HCT116 (cell line): Measurements from ENCODE around the gene TEAD1. TPM values are rescaled to one million over a fixed set of nuclear protein-coding genes. Genes with fewer than 3 reads are reported as not detected.

ENCODE experiments used
- ATAC-seq: fragments of 200-7000 bp; cut with Tn5 transposase; 2 replicates; pipeline ENCODE4 v1.9.1; 2020; ENCODE audit warnings: mild to moderate bottlenecking, moderate library complexity
- BruUV-seq: library from RNA; stranded (reverse); fragments of 400-500 nt; replicated peaks from 2 replicates; lab custom pipeline; 2021; lab: Mats Ljungman, UMichigan
- CTCF ChIA-PET: fragments of 300-600 bp; sonication (Branson Sonifier 250); formaldehyde crosslinking; loops from one replicate; lab custom pipeline; 2021; ENCODE audit warnings: antibody characterized with exemption; lab: Charles Lee
- POLR2A ChIA-PET: fragments of 300-600, 350-600 bp; sonication (Branson Sonifier 250); formaldehyde crosslinking; loops from one replicate; lab custom pipeline; 2021; ENCODE audit warnings: antibody characterized with exemption; lab: Charles Lee
- RAD21 ChIA-PET, 2 experiments: fragments of 300-600 bp; sonication (Branson Sonifier 250); formaldehyde crosslinking; loops; one replicate each; lab custom pipeline; 2023; ENCODE audit warnings: low total read pairs in 2 of 2; ENCODE audit not compliant: uncharacterized antibody in 2 of 2, unreplicated experiment in 2 of 2, low non-redundant PET in 1 of 2; lab: Charles Lee
- DNase-seq: peaks from one replicate; pipeline ENCODE4 v3.0.0-alpha.2; 2010; ENCODE audit warnings: low read depth, low spot score
- H2AFZ ChIP-seq: fragments of 200-600 bp; shearing (Covaris generic), sonication (generic); 2 replicates; pipeline ENCODE4 v1.6.1; 2017; ENCODE audit warnings: low read depth, mixed run types, mixed read lengths, antibody characterized with exemption, low read length; ENCODE audit not compliant: poor library complexity, severe bottlenecking
- H3K27ac ChIP-seq: 2 replicates; pipeline ENCODE4 v1.5.1; 2012; ENCODE audit warnings: low read depth, low read length
- H3K27me3 ChIP-seq: fragments of 200-600 bp; sonication (generic); 2 replicates; pipeline ENCODE4 v1.6.1; 2016; ENCODE audit warnings: mixed run types, low read length, mixed read lengths; ENCODE audit not compliant: insufficient read depth
- H3K36me3 ChIP-seq, 2 experiments: fragments of 200-500 bp in 1 of 2; fragments of 200-600 bp in 1 of 2; sonication (Bioruptor generic) in 1 of 2; sonication (generic) in 1 of 2; 2 replicates each; pipeline versions ENCODE4 v1.5.1 to v1.6.1; 2014 to 2016; ENCODE audit warnings: low read length in 2 of 2, inconsistent platforms in 1 of 2, mixed read lengths in 1 of 2, mixed run types in 1 of 2; ENCODE audit not compliant: insufficient read depth in 2 of 2, control insufficient read depth in 1 of 2
- H3K4me1 ChIP-seq, 2 experiments: fragments of 200-600 bp in 1 of 2; sonication (generic) in 1 of 2; 2 replicates each; pipeline versions ENCODE4 v1.5.1 to v1.6.1; 2012 to 2017; ENCODE audit warnings: low read length in 2 of 2, inconsistent platforms in 1 of 2, mild to moderate bottlenecking in 1 of 2, mixed read lengths in 1 of 2, mixed run types in 1 of 2, moderate library complexity in 1 of 2; ENCODE audit not compliant: insufficient read depth in 2 of 2, control insufficient read depth in 1 of 2
- H3K4me2 ChIP-seq: fragments of 200-600 bp; sonication (generic); 2 replicates; pipeline ENCODE4 v1.6.1; 2017; ENCODE audit warnings: mixed run types, low read length, mixed read lengths
- H3K4me3 ChIP-seq, 2 experiments: fragments of 200-600 bp in 1 of 2; sonication (generic) in 1 of 2; replicated peaks in 1 of 2; 2 replicates each; pipeline ENCODE4 v1.5.1; 2011 to 2016; ENCODE audit warnings: low read length in 2 of 2, control low read depth in 1 of 2, low read depth in 1 of 2, mild to moderate bottlenecking in 1 of 2, mixed read lengths in 1 of 2, mixed run types in 1 of 2
- H3K79me2 ChIP-seq: fragments of 200-600 bp; sonication (generic); 2 replicates; pipeline ENCODE4 v1.6.1; 2017; ENCODE audit warnings: mild to moderate bottlenecking, mixed run types, low read length, moderate library complexity, mixed read lengths; ENCODE audit not compliant: insufficient read depth
- H3K9ac ChIP-seq: fragments of 200-600 bp; sonication (generic); 2 replicates; pipeline ENCODE4 v1.6.1; 2016; ENCODE audit warnings: low read length, mixed read lengths
- H3K9me2 ChIP-seq: fragments of 200-600 bp; sonication (generic), shearing (Covaris generic); 2 replicates; pipeline ENCODE4 v1.6.1; 2017; ENCODE audit warnings: mixed run types, mild to moderate bottlenecking, moderate library complexity; ENCODE audit not compliant: insufficient read depth
- H3K9me3 ChIP-seq, 2 experiments: fragments of 200-500 bp in 1 of 2; fragments of 200-600 bp in 1 of 2; sonication (Bioruptor generic) in 1 of 2; sonication (generic) in 1 of 2; 2 replicates each; pipeline ENCODE4 v1.6.1; 2014 to 2017; ENCODE audit warnings: low read length in 2 of 2, mixed read lengths in 2 of 2, inconsistent platforms in 1 of 2, low read depth in 1 of 2, mild to moderate bottlenecking in 1 of 2, mixed run types in 1 of 2, moderate library complexity in 1 of 2; ENCODE audit not compliant: control insufficient read depth in 1 of 2, insufficient read depth in 1 of 2
- H4K20me1 ChIP-seq: fragments of 200-600 bp; sonication (generic), shearing (Covaris generic); 2 replicates; pipeline ENCODE4 v1.6.1; 2017; ENCODE audit warnings: mixed run types, mild to moderate bottlenecking, moderate library complexity; ENCODE audit not compliant: insufficient read depth
- CBX3 ChIP-seq: IDR thresholded peaks from 2 replicates; pipeline ENCODE4 v1.6.1; 2012; ENCODE audit warnings: low read depth
- CTCF ChIP-seq, 3 experiments: fragments of 200-600 bp in 1 of 3; sonication (generic) in 1 of 3; IDR thresholded peaks in 2 of 3; conservative IDR thresholded peaks in 1 of 3; 2 replicates each; pipeline ENCODE4 v1.5.1; 2012 to 2017; ENCODE audit warnings: low read depth in 2 of 3, low read length in 2 of 3, antibody characterized with exemption in 1 of 3, borderline replicate concordance in 1 of 3, control low read depth in 1 of 3, mild to moderate bottlenecking in 1 of 3, mixed read lengths in 1 of 3, mixed run types in 1 of 3, moderate library complexity in 1 of 3; ENCODE audit not compliant: insufficient read depth in 1 of 3
- EGR1 ChIP-seq: IDR thresholded peaks from 2 replicates; pipeline ENCODE4 v1.6.1; 2012; ENCODE audit warnings: low read depth
- MAX ChIP-seq: IDR thresholded peaks from 2 replicates; pipeline ENCODE4 v1.6.1; 2012
- POLR2AphosphoS5 ChIP-seq: IDR thresholded peaks from 2 replicates; pipeline ENCODE4 v1.6.1; 2011; ENCODE audit warnings: mild to moderate bottlenecking, low read depth, low read length, moderate library complexity
- YY1 ChIP-seq: IDR thresholded peaks from 2 replicates; pipeline ENCODE4 v1.6.1; 2011; ENCODE audit warnings: low read length, low read depth, moderate library complexity, mild to moderate bottlenecking; ENCODE audit not compliant: insufficient replicate concordance; ENCODE audit errors: extremely low read depth
- ZFX ChIP-seq: fragments of 450-650 bp; IDR thresholded peaks from 2 replicates; pipeline ENCODE4 v1.6.1; 2017
- ZNF274 ChIP-seq: fragments of 200-500 bp; sonication (Bioruptor generic); IDR thresholded peaks from 2 replicates; pipeline ENCODE4 v1.6.1; 2014; ENCODE audit warnings: mild to moderate bottlenecking, low read depth, low read length, inconsistent platforms
- intact Hi-C: fragments of 100-400 bp; cut with micrococcal nuclease; formaldehyde crosslinking; loops from 2 replicates; pipeline ENCODE4 v1.10.0; 2022
- total RNA-seq: library from RNA; stranded (reverse); gene quantifications from one replicate; pipeline ENCODE4 v1.2.1, GENCODE V29; 2021; ENCODE audit not compliant: unreplicated experiment

Gene TEAD1
- total RNA-seq, 1 experiment from 2014 or later: 103 TPM

- H3K79me2 ChIP-seq: no peaks in the 10 kb centered on the region
- H3K27me3 ChIP-seq: no peaks in the 10 kb centered on the region
- intact Hi-C loops: no loop called here
- no peak overlapping the region for H3K27ac ChIP-seq
- H2AFZ ChIP-seq: no peak overlapping the region
- H3K4me1 ChIP-seq: no peaks in the 10 kb centered on the region
- no peak for DNase-seq
- H3K9me3 ChIP-seq: no peaks in the 10 kb centered on the region
- ChIA-PET POLR2A (no interaction called here), RAD21 (no interaction called here), CTCF (no interaction called here)
- no peak overlapping the region for H3K4me3 ChIP-seq
- H3K9ac ChIP-seq: no peak overlapping the region
- H3K36me3 ChIP-seq: no peaks in the 10 kb centered on the region
- no peaks in the 10 kb centered on the region for H3K9me2 ChIP-seq
- no peak overlapping the region for H3K4me2 ChIP-seq
- ATAC-seq: no peak
- no TSS peak for BruUV-seq
- no peaks in the 10 kb centered on the region for H4K20me1 ChIP-seq
- no peak for TF ChIP-seq CBX3
- TF ChIP-seq ZFX: no peak
Observed at GRCh38 chr11:12631651-12632050, 42.6 kb upstream of the TEAD1 start.

GRCh38 chr11:12634329-12634728 lies 39.9 kb upstream of the TEAD1 start:
- Histone ChIP-seq H3K4me2 (no peak overlapping the region), H3K79me2 (no peaks in the 10 kb centered on the region), H3K4me1 (no peaks in the 10 kb centered on the region), H2AFZ (no peak overlapping the region), H3K27me3 (no peaks in the 10 kb centered on the region), H3K36me3 (no peaks in the 10 kb centered on the region), H3K9ac (no peak overlapping the region), H3K9me3 (no peaks in the 10 kb centered on the region), H3K27ac (no peak overlapping the region), H3K4me3 (no peak overlapping the region), H3K9me2 (no peaks in the 10 kb centered on the region), H4K20me1 (no peaks in the 10 kb centered on the region)
- intact Hi-C loops: no loop called here
- POLR2A ChIA-PET: no interaction called here
- CTCF ChIA-PET: no interaction called here
- RAD21 ChIA-PET: no interaction called here
- ATAC-seq (no peak), DNase-seq (no peak)
- no TSS peak for BruUV-seq
- no peak for TF ChIP-seq MAX
- TF ChIP-seq CTCF (IDR thresholded peaks at IDR 0.05 in 2 of 3, conservative IDR thresholded peaks at IDR 0.05 in 1 of 3; ENCODE audit: borderline replicate concordance in 1 of 3, insufficient read depth in 1 of 3, low read depth in 2 of 3, low read length in 2 of 3): no peak
- no peak for TF ChIP-seq EGR1
- no peak for TF ChIP-seq YY1
- no peak for TF ChIP-seq POLR2AphosphoS5
- no peak for TF ChIP-seq ZNF274
